Fibroblast of the aortic adventitia (primary cell): Measurements from ENCODE around the gene EML2. TPM values are rescaled to one million over a fixed set of nuclear protein-coding genes. Genes with fewer than 3 reads are reported as not detected.
A peak's percentile ranks its signal among the peaks of the same experiment; 100 is the strongest.
"Not testable (repeated sequence)": the region's sequence is repeated elsewhere in the genome, so short reads cannot be mapped to it uniquely, and the experiment has no call there.

Experiments
- DNase-seq: peaks from one replicate; pipeline ENCODE4 v3.0.0-alpha.2; 2010; ENCODE audit warnings: low read depth
- H3K4me3 ChIP-seq: 2 replicates; pipeline ENCODE4 v1.5.1; 2011; ENCODE audit warnings: low read depth, mild to moderate bottlenecking, control low read depth, low read length, moderate library complexity
- total RNA-seq: library from RNA; depleted of rRNA; stranded (reverse); fragments of >200 nt; gene quantifications from 2 replicates; pipeline ENCODE4 v1.2.3, GENCODE V29; 2012; ENCODE audit warnings: low replicate concordance
- TF ChIP-seq, protein P1 (sequence below): IDR thresholded peaks from 2 replicates; pipeline ENCODE4 v1.5.1; 2011; ENCODE audit warnings: mild to moderate bottlenecking, low read length, control low read depth, inconsistent platforms; ENCODE audit not compliant: insufficient read depth

EML2 gene
- total RNA-seq, 1 donor = 9.9 TPM

DNA sequence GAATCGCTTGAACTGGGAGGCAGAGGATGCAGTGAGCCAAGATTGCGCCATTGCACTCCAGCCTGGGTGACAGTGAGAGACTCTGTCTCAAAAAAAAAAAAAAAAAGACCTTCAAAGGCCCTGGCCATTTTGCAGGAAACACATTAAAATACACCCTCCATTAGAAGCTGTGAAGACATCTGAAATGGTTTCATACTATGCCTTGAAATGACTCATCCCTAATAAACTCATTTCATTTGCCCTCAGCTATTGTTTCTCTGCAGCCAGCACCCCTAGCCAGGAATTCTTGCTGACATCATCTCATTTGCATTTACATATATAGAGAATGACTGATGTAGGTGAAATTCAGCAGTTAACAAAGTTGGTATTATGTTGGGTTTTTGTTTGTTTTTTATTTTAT lies 8.7 kb downstream of the EML2 start:
- DNase-seq = peak; percentile 95
- TF ChIP-seq, protein P1, sequence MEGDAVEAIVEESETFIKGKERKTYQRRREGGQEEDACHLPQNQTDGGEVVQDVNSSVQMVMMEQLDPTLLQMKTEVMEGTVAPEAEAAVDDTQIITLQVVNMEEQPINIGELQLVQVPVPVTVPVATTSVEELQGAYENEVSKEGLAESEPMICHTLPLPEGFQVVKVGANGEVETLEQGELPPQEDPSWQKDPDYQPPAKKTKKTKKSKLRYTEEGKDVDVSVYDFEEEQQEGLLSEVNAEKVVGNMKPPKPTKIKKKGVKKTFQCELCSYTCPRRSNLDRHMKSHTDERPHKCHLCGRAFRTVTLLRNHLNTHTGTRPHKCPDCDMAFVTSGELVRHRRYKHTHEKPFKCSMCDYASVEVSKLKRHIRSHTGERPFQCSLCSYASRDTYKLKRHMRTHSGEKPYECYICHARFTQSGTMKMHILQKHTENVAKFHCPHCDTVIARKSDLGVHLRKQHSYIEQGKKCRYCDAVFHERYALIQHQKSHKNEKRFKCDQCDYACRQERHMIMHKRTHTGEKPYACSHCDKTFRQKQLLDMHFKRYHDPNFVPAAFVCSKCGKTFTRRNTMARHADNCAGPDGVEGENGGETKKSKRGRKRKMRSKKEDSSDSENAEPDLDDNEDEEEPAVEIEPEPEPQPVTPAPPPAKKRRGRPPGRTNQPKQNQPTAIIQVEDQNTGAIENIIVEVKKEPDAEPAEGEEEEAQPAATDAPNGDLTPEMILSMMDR = no peak
- no peak overlapping the region for H3K4me3 ChIP-seq

DNA sequence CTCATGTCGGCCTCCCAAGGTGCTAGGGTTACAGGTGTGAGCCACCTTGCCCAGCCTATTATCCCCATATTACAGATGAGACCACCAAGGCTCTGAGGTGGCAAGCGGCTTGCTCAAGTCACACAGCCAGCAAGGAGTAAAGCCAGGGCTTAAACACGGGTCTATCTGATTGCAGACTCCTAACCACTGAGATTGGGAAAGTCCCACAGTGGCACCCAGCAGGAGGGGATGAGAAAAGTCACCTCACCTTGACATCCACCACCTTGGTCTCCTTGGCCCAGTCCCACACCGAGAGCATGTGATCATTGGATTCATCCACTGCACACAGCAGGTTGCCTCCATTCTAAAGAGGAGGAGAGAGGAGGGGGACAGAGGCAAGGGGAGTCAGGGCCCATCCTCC lies 9.5 kb downstream of the EML2 start:
- DNase-seq = no peak
- H3K4me3 ChIP-seq = no peak overlapping the region
- TF ChIP-seq, protein P1 = no peak

DNA sequence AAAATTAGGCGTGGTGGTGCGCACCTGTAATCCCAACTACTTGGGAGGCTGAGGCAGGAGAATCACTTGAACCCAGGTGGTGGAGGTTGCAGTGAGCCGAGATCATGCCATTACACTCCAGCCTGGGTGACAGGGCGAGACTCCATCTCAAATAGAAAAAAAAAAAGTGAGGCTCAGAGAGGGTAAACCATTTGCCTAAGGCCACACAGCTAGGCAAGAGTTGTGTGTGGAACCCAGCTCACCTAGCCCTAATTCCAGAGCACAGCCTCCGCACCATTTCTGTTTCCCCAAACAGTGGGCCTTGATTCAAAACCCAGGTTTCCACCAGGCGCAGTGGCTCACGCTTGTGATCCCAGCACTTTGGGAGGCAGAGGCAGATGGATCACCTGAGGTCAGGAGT lies 11.0 kb downstream of the EML2 start:
- H3K4me3 ChIP-seq, DNase-seq: not testable (repeated sequence)

DNA sequence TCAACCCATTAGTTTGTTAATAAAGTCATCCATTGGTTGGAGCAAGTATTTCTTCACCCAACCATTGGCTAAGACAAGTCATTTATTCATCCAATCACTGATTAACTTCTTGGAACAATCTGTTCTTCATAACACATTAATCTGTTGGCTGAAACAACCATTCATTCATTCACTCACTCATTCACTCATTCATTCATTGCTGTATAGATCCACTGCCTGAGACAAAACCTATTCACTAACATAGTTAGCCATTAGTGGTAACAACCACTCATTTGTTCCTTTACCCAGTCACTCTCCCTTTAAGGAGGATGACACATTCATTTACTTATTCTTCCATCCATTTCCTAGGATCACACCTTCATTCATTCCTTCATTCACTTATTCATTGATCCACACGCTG lies 15.2 kb downstream of the EML2 start:
- TF ChIP-seq, protein P1 = no peak
- no peak for DNase-seq
- H3K4me3 ChIP-seq = no peak overlapping the region

DNA sequence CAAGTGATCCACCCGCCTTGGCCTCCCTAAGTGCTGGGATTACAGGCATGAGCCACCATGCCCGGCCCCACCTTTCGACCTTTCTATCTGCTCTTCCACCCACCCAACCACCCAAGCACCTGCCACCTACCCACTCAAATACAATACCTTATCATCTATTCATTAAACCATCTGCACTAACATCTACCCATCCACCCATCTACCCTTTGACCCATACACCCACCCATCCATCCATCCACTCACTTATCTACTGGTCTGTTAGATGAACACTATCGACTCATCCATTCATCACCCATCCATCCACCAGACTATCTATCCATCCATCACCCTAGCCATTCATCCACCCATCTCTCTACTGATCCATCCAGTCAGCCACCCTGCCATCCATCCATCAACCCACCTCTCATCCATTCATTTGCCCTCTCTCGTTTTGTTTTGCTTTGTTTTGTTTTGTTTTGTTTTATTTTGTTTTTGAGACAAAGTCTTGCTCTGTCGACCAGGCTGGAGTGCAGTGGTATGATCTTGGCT lies 17.2 kb downstream of the EML2 start:
- TF ChIP-seq, protein P1 = no peak
- no peak overlapping the region for H3K4me3 ChIP-seq
- no peak for DNase-seq

DNA sequence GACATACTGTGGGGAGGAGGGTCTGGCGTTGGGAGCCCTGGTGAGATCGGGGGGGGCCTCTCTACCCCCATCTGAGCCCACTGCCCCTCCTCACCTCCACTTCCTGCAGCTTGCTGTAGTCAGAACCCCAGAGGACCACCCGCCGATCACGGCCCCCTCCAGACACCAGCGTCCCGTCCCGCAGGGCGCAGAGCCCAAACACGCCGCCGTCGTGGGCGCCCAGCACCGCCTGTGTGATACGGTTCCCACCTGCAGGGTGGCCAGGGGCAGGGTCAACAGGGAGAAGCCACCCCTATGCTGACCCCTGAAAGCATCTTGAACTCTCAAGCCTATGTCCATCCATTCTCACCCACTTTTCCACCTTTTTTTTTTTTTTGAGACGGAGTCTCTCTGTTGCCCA lies 17.8 kb downstream of the EML2 start:
- TF ChIP-seq, protein P1 = no peak
- DNase-seq = no peak
- H3K4me3 ChIP-seq = no peak overlapping the region

DNA sequence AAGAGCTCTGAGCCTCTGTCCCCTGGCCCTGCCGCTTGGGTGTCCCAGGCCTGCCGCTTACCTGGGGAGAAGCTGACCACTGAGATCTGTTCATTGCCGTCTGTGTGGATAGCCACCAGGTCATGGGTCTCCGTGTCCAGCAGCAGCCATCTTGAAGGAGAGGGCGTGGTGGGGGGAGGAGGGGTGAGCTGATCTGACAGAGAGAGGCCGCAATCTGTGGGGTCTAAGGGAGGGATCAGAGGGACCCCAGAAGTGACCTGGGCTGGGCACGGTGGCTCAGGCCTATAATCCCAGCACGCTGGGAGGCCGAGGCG lies 22.5 kb downstream of the EML2 start:
- TF ChIP-seq, protein P1 = no peak
- DNase-seq = no peak
- no peak overlapping the region for H3K4me3 ChIP-seq
